ENCODE data around the gene RBMS3.
"Not testable (repeated sequence)": the region's sequence is repeated elsewhere in the genome, so short reads cannot be mapped to it uniquely, and the experiment has no call there.

The RBMS3 gene

DNA sequence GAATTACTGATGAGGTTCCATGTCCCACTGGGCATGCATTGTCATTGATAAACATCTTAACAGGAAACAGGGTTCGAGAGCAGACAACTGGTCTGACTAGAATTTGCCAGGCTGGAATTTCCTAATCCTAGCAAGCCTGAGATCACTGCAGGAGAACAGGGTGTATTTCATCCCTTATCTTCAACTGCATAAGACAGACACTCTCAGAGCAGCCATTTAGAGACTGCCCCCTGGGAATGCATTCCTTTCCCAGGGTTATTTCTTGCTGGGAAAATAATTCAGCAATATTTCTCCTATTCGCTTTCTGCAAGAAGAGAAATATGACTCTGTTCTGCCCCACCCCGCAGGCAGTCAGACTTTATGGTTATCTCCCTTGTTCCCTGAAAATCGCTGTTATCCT is 113.1 kb downstream of the RBMS3 start:
- not testable (repeated sequence) for DNase-seq

- no peak for DNase-seq
Measured at GRCh38 chr3:29397406-29397805, 116.5 kb downstream of the RBMS3 start.

DNA sequence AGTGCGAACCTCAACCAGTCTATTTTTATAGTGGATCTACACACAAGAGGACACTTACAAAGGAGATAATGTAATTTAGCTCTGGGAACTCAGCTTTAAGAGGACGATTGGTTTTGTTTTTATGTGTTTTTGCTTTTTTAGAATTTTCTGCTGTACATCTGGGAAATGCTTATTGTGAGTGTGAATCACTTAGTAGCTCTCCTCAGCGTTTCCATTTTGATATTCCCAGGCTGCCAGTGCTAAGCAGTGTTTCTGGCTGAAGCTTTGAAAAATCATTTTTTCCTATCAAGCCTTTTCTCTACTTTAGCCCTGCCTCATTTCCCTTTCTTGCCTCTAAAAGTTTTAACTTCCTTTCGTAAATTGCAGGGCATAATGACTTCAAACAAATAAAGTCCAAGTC is 117.9 kb downstream of the RBMS3 start:
- DNase-seq, result no peak

- DNase-seq, result no peak
Measured at GRCh38 chr3:29406291-29406832, 125.5 kb downstream of the RBMS3 start.

GRCh38 chr3:29408676-29409075 is 127.8 kb downstream of the RBMS3 start:
- DNase-seq, result no peak

DNA sequence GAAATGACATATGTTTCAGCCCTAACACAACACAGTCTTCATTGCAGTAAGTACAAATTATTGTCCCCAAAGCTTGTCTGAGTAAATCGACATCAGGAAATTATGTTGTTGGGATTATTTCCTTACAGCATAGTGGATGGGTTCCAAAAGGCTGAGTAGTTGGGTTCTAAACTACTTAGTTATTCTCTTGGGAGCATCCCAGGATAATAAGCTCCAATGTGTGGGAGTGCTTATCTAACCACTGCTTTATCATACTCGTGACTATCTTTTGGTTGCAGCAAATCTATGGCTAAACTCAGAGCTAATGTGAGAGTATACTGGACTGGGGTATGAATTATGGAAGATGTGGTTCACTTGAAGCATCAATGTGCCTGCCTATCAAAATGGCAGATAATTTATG is 128.5 kb downstream of the RBMS3 start:
- DNase-seq, result no peak

DNA sequence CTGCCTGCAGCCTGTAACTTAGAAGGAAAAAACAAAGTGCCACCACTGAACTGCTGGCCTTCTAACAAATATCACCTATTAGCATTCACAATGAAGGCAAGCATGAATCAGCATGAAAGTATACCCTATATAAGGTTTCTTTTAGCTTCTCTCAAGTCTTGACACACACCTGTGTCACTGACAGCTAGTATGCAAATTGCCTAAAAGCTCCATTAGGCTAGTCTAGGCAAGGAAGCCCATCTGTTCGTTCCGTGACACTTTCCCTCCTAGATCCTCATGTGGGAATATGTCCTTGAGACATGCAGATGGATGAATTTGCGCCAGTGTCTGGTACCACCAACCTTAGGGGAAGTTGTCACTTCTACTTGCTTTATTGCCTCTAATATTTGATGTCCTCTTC is 129.3 kb downstream of the RBMS3 start:
- no peak for DNase-seq

- DNase-seq, result no peak
Measured at GRCh38 chr3:29410660-29411405, 130.0 kb downstream of the RBMS3 start.

DNA sequence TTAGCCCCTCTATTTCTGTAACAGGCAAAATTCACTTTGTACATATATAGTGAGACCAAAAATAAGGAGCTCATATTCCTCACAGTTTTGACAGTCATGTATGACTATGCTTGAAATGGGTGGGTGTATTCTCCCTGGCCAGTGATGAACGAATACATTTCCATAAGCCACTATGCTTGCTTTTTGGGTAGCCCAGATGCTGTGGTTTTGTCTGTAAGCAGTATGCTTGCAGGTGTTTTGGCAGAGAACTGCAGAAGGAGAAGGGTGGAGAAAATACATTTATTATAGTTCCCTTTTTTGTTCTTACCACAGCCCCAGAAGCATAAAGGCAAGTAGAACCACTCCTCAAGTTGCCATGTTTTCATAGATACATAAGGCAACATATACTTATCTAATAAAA is 131.2 kb downstream of the RBMS3 start:
- DNase-seq, result no peak

DNA sequence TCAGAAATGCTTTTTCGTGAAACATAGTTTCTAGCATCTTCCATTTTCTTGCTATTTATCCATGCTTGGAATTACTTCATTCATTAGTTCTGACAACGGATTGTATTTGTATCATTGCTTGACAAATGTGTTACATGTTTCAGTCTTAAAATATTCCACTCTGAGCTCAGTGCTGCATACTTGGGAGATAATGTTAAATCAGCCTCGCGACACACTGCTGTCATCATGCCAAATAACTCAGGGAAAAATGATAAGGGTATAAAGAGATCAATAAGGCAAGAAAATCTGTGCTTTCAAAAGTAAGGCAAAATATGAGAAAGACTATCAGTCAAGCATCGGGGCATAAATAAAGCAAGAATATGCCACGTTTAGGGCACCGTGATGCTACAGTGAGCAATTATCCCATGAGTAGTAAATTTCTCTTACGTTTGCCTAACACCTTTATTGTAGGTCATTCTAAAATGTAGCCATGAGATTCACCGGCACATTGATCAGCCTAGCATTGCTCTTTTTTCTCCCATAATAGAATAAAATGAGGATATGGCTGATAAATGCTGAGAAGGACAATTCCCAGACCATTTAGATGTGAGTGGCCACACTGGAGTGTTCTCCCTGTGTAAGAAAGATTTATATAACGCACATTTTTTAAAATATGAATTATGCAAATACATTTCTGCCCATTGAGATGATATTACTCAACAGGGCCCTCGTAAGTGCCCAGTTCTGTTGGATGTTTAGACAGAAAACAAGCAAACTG is 133.8 kb downstream of the RBMS3 start:
- DNase-seq, result no peak

DNA sequence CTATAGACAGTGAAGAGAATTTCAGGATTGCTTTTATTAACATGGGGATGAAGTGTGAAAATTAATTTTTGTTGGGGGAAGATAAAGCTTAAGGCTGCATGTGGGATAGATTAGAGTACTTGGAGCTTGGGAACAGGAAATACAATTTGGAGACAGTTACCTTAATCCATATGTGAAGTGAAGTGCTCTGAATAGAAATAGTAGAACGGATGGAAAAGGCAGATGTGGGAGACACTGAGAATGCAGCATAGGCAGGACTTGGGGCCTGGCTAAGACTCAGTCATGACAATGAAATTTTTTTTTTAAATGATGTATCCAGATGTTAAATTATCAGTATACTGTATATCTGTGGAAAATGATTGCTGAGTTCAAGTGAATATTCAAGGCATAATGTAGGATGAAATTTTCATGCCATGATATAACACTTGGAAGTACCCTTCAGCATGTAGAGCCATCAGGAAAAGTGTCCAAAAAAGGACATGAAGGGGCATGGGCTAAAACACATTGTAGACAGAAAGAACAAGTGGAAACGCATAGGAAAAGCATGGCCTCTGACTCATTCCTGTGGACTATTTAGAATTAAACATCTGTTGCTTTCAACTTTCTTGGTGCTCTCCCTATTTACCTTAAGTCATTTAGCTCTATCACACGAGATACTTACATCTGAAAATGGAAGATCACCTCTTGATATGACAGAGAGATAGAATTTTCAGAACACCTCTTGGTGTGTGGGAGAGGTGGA is 134.8 kb downstream of the RBMS3 start:
- no peak for DNase-seq

GRCh38 chr3:29416514-29416913 is 135.6 kb downstream of the RBMS3 start:
- no peak for DNase-seq

DNA sequence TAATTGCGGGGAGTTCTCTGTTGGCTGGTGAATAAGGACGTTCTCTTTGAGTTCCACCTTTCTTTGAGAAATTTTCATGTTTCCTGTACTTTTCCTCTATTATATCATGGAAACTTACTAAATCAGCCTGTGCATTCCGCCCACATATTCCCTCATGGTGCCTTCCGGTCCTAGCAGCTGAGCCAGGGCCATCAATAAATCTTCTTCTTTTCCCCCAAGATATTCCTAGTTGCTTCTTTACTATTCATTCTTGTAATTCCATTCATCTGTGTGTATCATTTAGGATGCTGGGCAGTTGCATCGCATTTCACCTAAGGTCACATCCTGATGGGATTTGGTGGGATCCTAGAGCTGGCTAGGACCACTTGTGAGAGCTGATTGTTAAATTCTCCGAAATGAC is 139.2 kb downstream of the RBMS3 start:
- no peak for DNase-seq

DNA sequence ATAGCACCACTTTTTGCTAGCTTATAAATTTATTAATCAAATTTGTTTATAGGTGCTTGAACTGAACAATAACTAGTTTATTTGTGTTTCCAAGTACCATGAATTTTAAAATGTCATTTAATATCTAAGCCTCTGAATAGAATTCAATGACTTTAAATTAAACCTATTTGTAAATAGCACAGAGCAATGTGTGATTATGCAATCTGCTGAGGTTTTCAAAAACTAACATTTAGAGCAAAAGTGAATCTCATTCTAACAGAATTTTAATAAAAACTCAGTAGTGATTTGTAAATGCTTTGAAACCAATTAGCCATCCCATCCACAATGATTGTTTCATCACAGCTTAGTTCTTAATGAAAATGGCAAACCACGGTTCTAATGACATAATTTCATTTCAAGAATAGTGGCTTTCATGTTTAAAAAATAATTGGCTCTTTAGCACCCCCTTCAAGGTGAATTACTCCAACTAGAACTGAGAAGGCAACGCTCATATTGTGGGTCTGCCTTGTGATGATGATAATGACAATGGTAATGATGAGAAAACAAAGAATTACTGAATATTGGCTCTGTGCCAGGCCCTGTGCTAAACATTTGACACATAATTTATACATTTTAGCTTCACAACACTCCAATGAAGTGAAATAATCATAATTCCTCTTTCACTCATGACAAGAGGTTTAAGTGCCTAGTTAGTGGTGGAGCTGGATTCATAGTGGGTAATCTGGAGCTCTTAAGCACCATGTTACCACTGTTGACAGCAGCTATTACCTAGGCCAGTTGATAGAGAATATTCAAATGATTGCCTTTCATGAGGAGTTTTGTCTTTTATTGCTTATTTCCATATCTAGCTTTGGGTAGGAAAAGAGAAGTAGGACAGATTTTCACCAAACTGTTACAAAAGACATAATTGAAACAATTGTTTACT is 145.7 kb downstream of the RBMS3 start:
- DNase-seq, result no peak

DNA sequence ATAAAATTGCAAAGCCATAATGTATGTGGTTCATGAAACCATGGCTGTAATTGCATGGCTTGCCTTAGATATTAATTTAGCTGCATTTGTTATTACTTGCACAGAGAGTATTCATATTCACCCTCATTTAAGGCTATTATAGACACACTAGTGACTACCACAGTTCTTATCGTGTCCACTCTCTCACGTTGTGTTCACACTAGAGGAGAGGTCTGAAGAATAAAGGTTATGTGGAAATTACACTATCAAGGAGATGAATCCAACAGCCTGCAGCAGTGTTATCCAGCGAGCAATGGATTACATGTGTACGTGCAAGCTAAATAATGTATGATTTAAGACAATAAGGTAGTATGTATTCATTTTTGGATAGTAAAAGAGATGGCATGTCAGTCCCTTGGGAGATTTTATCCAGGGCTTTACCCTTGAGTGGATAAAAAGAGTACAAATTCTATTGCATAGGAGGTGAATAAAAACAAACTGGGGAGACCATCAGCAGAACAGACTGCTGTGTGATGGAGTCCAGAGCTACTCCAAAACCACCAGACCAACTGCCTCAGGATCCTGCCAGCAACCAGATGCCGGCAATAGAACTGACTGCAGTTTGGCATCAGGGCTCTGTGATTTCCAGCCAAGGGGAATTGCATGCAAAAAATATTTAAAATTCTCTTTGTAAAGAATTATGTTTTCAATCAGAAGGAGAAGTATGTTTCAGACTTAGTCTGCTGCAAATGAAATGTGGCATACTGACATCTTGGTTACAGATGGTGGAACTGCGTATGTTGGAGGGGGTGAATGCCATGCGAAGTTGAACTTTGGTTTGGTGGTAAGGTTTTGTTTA is 146.6 kb downstream of the RBMS3 start:
- DNase-seq, result no peak

- DNase-seq, result no peak
Measured at GRCh38 chr3:29429055-29429679, 148.3 kb downstream of the RBMS3 start.

- DNase-seq, result no peak
Measured at GRCh38 chr3:29430558-29430971, 149.7 kb downstream of the RBMS3 start.

DNA sequence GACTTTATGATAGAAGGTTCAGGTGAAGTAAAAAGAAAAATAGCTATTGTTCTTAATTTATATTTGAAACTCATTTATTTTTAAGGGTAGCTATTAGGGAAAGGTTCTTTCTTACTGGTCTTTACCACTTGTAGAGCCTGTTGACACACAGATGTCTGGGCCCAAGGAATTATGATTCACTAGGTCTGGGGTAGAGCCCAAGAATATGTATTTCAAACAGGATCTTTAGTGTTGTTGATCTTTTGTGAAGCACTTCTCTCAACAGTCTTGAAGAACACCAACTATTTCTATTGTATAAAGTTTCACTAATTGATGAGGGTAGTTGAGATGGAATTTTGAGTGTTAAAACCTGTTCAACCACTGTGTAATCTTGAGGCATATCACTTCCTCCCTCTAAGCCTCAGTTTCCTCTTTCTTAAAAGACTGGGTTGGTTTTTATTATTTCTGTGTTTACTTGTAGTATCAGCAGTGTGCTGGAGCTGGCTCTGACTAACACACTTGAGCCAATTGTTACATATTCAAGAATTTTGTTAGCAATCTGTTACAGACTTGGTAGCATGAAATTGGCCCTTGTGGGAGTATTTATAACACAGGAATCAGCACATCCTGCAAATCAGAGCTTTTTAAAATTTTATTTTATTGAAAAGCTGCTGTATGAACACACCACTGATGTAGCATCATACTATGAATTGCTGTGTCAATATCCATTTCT is 155.9 kb downstream of the RBMS3 start:
- DNase-seq, result no peak

- no peak for DNase-seq
Measured at GRCh38 chr3:29438580-29438979, 157.7 kb downstream of the RBMS3 start.
